ENCODE results near the gene CDK14. TPM values are rescaled to one million over a fixed set of nuclear protein-coding genes. Genes with fewer than 3 reads are reported as not detected.

CDK14 gene
- total and polyA plus RNA-seq, 5 donors from 2014 or later, result 0.58 to 4.0 (median 2.3) TPM

DNA sequence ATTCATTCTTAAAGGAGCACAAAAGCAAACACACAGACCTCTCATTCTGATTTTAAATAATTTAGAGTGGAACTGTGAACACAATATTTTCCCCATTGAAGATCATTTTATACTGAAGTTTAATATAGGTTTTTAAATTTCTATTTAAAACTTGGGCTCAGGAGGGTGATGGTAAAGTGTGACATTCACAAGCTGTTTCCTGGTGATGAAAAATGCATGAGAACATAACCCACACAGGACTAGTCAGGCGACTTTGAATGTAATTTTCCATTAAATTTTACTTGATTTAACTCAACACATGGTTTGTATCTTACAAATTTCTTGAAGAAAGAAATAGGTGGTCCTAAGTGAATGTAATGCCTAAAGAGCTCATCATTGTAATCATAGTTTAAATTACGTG, 143.6 kb downstream of the CDK14 start:
- Mint-ChIP-seq H3K4me3 (no peak overlapping the region), H3K27me3 (no peaks in the 10 kb centered on the region), H3K4me1 (no peaks in the 10 kb centered on the region), H3K36me3 (no peaks in the 10 kb centered on the region), H3K9me3 (peaks cover 0 to 2% (median 0%) of the 10 kb centered on the region in 7 donors), H3K27ac (no peak overlapping the region)
- Histone ChIP-seq H3K27ac (ENCODE audit: insufficient read depth, low read length, poor library complexity, severe bottlenecking) (no peak overlapping the region), H3K4me1 (ENCODE audit: control insufficient read depth, insufficient read depth, low read length, poor library complexity, severe bottlenecking) (no peaks in the 10 kb centered on the region), H3K4me3 (ENCODE audit: low read depth, low read length) (no peak overlapping the region), H3K36me3 (ENCODE audit: control insufficient read depth, insufficient read depth, low read length) (no peaks in the 10 kb centered on the region), H3K27me3 (ENCODE audit: control insufficient read depth, insufficient read depth, low read length) (no peaks in the 10 kb centered on the region), H3K9me3 (ENCODE audit: control insufficient read depth in 2 of 2, low read length in 2 of 2) (no peaks in the 10 kb centered on the region)
- no peak for DNase-seq
- no peak for ATAC-seq (ENCODE audit: low read depth in 2 of 2)

DNA sequence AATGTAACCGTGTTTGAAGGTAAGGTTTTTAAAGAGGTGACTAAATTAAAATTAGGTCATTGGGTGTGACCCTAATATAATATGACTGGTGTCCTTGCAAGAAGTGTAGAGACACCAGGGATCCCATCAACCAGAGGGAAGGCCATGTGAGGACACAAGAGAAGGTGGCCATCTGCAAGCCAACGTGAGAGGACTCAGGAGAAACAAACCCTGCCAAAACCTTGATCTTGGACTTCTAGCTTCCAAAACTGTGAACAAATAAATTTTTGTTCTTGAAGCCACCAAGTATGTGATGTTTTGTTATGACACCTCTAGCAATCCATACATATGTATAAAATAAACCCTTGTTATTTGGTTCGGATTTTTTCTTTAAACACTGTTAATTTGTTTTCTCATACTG, 144.3 kb downstream of the CDK14 start:
- Mint-ChIP-seq H3K4me1 (no peaks in the 10 kb centered on the region), H3K27ac (no peak overlapping the region)
- H3K4me1 ChIP-seq (ENCODE audit: control insufficient read depth, insufficient read depth, low read length, poor library complexity, severe bottlenecking), result no peaks in the 10 kb centered on the region

DNA sequence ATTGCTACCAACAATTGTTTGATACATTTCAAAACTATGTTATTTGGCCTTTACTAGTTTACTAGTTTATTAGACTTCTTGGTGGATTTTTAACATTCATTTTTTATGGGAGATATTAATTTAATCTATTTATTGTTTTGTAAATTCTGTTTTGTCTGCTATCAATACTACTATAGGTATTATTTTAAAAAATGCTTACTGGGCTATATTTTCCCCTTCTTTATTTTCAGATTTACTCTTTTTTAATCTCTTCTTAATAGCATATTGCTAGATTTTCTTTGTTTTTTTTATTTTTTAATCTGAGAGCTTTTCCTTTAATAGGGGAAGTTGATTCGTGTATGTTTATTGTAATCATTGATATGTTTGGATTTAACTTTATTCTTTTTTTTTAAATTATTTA, 147.5 kb downstream of the CDK14 start:
- ATAC-seq (ENCODE audit: low read depth in 2 of 2) (no peak), DNase-seq (no peak)
- H3K27ac Mint-ChIP-seq, result no peak overlapping the region
- no peaks in the 10 kb centered on the region for H3K36me3 Mint-ChIP-seq
- H3K4me1 ChIP-seq (ENCODE audit: control insufficient read depth, insufficient read depth, low read length, poor library complexity, severe bottlenecking), result no peaks in the 10 kb centered on the region
- no peaks in the 10 kb centered on the region for H3K4me1 Mint-ChIP-seq
- no peaks in the 10 kb centered on the region for H3K36me3 ChIP-seq (ENCODE audit: control insufficient read depth, insufficient read depth, low read length)
- H3K4me3 ChIP-seq (ENCODE audit: low read depth, low read length), result no peak overlapping the region
- peaks cover 0 to 4% (median 0%) of the 10 kb centered on the region in 7 donors for H3K9me3 Mint-ChIP-seq
- H3K4me3 Mint-ChIP-seq, result no peak overlapping the region
- no peaks in the 10 kb centered on the region for H3K27me3 ChIP-seq (ENCODE audit: control insufficient read depth, insufficient read depth, low read length)
- H3K27me3 Mint-ChIP-seq, result no peaks in the 10 kb centered on the region
- H3K27ac ChIP-seq (ENCODE audit: insufficient read depth, low read length, poor library complexity, severe bottlenecking), result no peak overlapping the region
- H3K9me3 ChIP-seq (ENCODE audit: control insufficient read depth in 2 of 2, low read length in 2 of 2), result no peaks in the 10 kb centered on the region

More for the DNA sequence above, 144.3 kb downstream of the CDK14 start:
- Histone ChIP-seq H3K27me3 (ENCODE audit: control insufficient read depth, insufficient read depth, low read length) (no peaks in the 10 kb centered on the region), H3K27ac (ENCODE audit: insufficient read depth, low read length, poor library complexity, severe bottlenecking) (no peak overlapping the region), H3K36me3 (ENCODE audit: control insufficient read depth, insufficient read depth, low read length) (no peaks in the 10 kb centered on the region), H3K4me3 (ENCODE audit: low read depth, low read length) (no peak overlapping the region), H3K9me3 (ENCODE audit: control insufficient read depth in 2 of 2, low read length in 2 of 2) (no peaks in the 10 kb centered on the region)
- Mint-ChIP-seq H3K4me3 (no peak overlapping the region), H3K27me3 (no peaks in the 10 kb centered on the region), H3K36me3 (no peaks in the 10 kb centered on the region), H3K9me3 (peaks cover 0 to 2% (median 0%) of the 10 kb centered on the region in 7 donors)
- ATAC-seq (ENCODE audit: low read depth in 2 of 2), result no peak
- no peak for DNase-seq

DNA sequence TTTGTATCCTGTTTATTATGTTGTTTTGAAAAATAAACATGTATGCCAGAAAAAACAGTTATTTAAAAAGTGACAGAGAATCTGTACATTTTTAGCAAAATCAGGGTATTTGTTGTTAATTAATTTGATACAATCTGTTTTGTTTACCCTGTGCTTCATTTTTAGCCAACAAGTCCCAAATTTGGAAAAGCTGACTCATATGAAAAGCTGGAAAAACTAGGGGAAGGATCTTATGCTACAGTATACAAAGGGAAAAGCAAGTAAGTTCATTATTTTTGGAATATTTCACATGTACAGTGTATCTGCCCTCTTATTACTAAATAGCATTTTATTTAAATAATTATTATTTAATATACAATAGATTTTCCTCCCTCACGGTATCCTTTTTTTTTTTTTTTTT, 151.4 kb downstream of the CDK14 start:
- no peaks in the 10 kb centered on the region for H3K27me3 Mint-ChIP-seq

DNA sequence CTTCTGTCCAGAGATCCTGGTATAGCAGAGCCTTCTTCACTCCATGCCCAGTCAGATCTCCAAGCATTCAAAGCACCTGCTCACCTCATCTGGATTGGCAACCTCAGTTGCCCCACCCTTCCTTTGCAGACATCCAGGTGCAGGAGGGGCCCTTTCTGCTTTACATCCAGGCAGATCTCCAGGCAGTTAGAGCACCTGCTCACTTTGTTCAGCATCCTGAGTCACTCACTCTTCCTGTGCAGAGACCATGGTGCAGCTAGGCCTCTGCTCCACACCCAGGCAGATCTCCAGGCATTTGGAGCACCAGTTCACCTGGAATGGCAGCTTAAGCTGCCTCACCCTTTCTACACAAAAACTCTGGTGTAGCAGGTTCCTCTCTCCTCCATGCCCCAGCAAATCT, 153.1 kb downstream of the CDK14 start:
- no peaks in the 10 kb centered on the region for H3K27me3 Mint-ChIP-seq
- ATAC-seq (ENCODE audit: low read depth in 2 of 2), result no peak
- H3K36me3 ChIP-seq (ENCODE audit: control insufficient read depth, insufficient read depth, low read length), result no peaks in the 10 kb centered on the region

More for the DNA sequence above, 151.4 kb downstream of the CDK14 start:
- DNase-seq (no peak), ATAC-seq (ENCODE audit: low read depth in 2 of 2) (no peak)
- Mint-ChIP-seq H3K4me3 (no peak overlapping the region), H3K4me1 (no peaks in the 10 kb centered on the region), H3K9me3 (peaks cover 0 to 6% (median 0%) of the 10 kb centered on the region in 7 donors), H3K36me3 (no peaks in the 10 kb centered on the region), H3K27ac (no peak overlapping the region)
- no peak overlapping the region for H3K27ac ChIP-seq (ENCODE audit: insufficient read depth, low read length, poor library complexity, severe bottlenecking)
- H3K4me1 ChIP-seq (ENCODE audit: control insufficient read depth, insufficient read depth, low read length, poor library complexity, severe bottlenecking), result no peaks in the 10 kb centered on the region
- no peak overlapping the region for H3K4me3 ChIP-seq (ENCODE audit: low read depth, low read length)
- H3K27me3 ChIP-seq (ENCODE audit: control insufficient read depth, insufficient read depth, low read length), result no peaks in the 10 kb centered on the region
- H3K9me3 ChIP-seq (ENCODE audit: control insufficient read depth in 2 of 2, low read length in 2 of 2), result no peaks in the 10 kb centered on the region
- no peaks in the 10 kb centered on the region for H3K36me3 ChIP-seq (ENCODE audit: control insufficient read depth, insufficient read depth, low read length)

DNA sequence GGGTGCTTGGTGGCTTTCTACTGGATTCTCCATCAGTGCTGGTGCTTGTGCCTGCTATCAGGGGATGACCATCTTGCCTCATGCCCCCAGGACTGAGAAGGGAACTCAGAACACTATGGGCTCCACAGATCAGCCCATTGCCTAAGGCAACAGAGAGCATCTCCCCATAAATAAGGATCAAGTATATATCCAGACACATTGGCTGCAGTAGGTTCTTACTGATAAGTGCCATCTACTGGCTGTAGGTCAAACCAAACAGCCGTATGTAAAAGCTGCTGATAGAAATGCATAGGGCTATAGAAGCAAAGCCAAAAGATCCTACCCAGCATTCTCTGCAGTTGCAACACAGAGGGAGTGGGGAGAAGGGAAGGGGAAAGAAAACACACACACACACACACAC, 153.7 kb downstream of the CDK14 start:
- DNase-seq (no peak), ATAC-seq (ENCODE audit: low read depth in 2 of 2) (no peak)
- Histone ChIP-seq H3K4me3 (ENCODE audit: low read depth, low read length) (no peak overlapping the region), H3K4me1 (ENCODE audit: control insufficient read depth, insufficient read depth, low read length, poor library complexity, severe bottlenecking) (no peaks in the 10 kb centered on the region), H3K27ac (ENCODE audit: insufficient read depth, low read length, poor library complexity, severe bottlenecking) (no peak overlapping the region), H3K36me3 (ENCODE audit: control insufficient read depth, insufficient read depth, low read length) (no peaks in the 10 kb centered on the region), H3K9me3 (ENCODE audit: control insufficient read depth in 2 of 2, low read length in 2 of 2) (no peaks in the 10 kb centered on the region), H3K27me3 (ENCODE audit: control insufficient read depth, insufficient read depth, low read length) (no peaks in the 10 kb centered on the region)
- H3K36me3 Mint-ChIP-seq, result no peaks in the 10 kb centered on the region
- peaks cover 0 to 6% (median 0%) of the 10 kb centered on the region in 7 donors for H3K9me3 Mint-ChIP-seq
- H3K27me3 Mint-ChIP-seq, result no peaks in the 10 kb centered on the region
- no peaks in the 10 kb centered on the region for H3K4me1 Mint-ChIP-seq
- no peak overlapping the region for H3K27ac Mint-ChIP-seq
- H3K4me3 Mint-ChIP-seq, result no peak overlapping the region

More for the DNA sequence above, 153.1 kb downstream of the CDK14 start:
- Mint-ChIP-seq H3K4me3 (no peak overlapping the region), H3K4me1 (no peaks in the 10 kb centered on the region), H3K27ac (no peak overlapping the region), H3K9me3 (peaks cover 0 to 6% (median 0%) of the 10 kb centered on the region in 7 donors), H3K36me3 (no peaks in the 10 kb centered on the region)
- Histone ChIP-seq H3K27me3 (ENCODE audit: control insufficient read depth, insufficient read depth, low read length) (no peaks in the 10 kb centered on the region), H3K4me3 (ENCODE audit: low read depth, low read length) (no peak overlapping the region), H3K9me3 (ENCODE audit: control insufficient read depth in 2 of 2, low read length in 2 of 2) (no peaks in the 10 kb centered on the region), H3K4me1 (ENCODE audit: control insufficient read depth, insufficient read depth, low read length, poor library complexity, severe bottlenecking) (no peaks in the 10 kb centered on the region), H3K27ac (ENCODE audit: insufficient read depth, low read length, poor library complexity, severe bottlenecking) (no peak overlapping the region)
- DNase-seq, result no peak

DNA sequence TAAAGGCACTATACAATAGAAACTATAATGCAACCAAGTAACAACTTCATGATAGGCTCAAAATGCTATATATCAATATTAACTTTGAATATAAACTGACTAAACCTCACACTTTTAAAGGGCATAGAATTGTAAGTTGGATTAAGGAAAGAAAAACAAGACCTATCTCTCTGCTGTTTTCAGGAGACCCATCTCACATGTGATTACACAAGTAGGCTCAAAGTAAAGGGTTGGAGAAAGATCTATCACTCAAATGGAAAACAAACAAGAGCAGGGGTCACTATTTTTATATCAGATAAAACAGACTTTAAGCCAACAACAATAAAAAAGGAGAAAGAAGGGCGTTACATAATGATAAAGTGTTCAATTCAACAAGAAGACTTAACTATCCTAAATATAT, 155.5 kb downstream of the CDK14 start:
- no peak for DNase-seq
- no peak overlapping the region for H3K27ac ChIP-seq (ENCODE audit: insufficient read depth, low read length, poor library complexity, severe bottlenecking)

DNA sequence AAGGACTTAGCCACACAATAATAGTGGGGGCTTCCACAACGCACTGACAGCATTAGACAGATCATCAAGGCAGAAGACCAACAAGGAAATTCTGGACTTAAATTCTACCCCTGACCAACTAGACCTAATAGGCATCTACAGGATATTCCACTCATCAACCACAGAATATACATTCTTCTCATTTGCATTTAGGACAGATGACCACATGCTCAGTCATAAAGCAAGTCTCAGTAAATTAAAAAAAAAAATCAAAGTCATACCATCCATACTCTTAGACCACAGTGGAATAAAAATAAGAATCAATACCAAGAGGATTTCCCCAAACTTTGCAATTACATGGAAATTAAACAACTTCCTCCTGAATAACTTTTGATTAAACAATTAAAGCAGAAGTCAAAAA, 155.9 kb downstream of the CDK14 start:
- no peaks in the 10 kb centered on the region for H3K36me3 ChIP-seq (ENCODE audit: control insufficient read depth, insufficient read depth, low read length)
- Mint-ChIP-seq H3K9me3 (peaks cover 0 to 6% (median 0%) of the 10 kb centered on the region in 7 donors), H3K27ac (no peak overlapping the region), H3K27me3 (no peaks in the 10 kb centered on the region), H3K36me3 (no peaks in the 10 kb centered on the region), H3K4me3 (no peak overlapping the region), H3K4me1 (no peaks in the 10 kb centered on the region)
- no peak for ATAC-seq (ENCODE audit: low read depth in 2 of 2)
- no peak overlapping the region for H3K4me3 ChIP-seq (ENCODE audit: low read depth, low read length)
- no peaks in the 10 kb centered on the region for H3K9me3 ChIP-seq (ENCODE audit: control insufficient read depth in 2 of 2, low read length in 2 of 2)
- no peaks in the 10 kb centered on the region for H3K27me3 ChIP-seq (ENCODE audit: control insufficient read depth, insufficient read depth, low read length)
- no peak overlapping the region for H3K27ac ChIP-seq (ENCODE audit: insufficient read depth, low read length, poor library complexity, severe bottlenecking)
- no peak for DNase-seq
- H3K4me1 ChIP-seq (ENCODE audit: control insufficient read depth, insufficient read depth, low read length, poor library complexity, severe bottlenecking), result no peaks in the 10 kb centered on the region

More for the DNA sequence above, 155.5 kb downstream of the CDK14 start:
- H3K4me3 ChIP-seq (ENCODE audit: low read depth, low read length), result no peak overlapping the region
- no peaks in the 10 kb centered on the region for H3K4me1 ChIP-seq (ENCODE audit: control insufficient read depth, insufficient read depth, low read length, poor library complexity, severe bottlenecking)
- no peaks in the 10 kb centered on the region for H3K4me1 Mint-ChIP-seq
- no peaks in the 10 kb centered on the region for H3K9me3 ChIP-seq (ENCODE audit: control insufficient read depth in 2 of 2, low read length in 2 of 2)
- H3K27me3 ChIP-seq (ENCODE audit: control insufficient read depth, insufficient read depth, low read length), result no peaks in the 10 kb centered on the region
- ATAC-seq (ENCODE audit: low read depth in 2 of 2), result no peak
- H3K4me3 Mint-ChIP-seq, result no peak overlapping the region
- peaks cover 0 to 6% (median 0%) of the 10 kb centered on the region in 7 donors for H3K9me3 Mint-ChIP-seq
- H3K27ac Mint-ChIP-seq, result no peak overlapping the region
- no peaks in the 10 kb centered on the region for H3K36me3 ChIP-seq (ENCODE audit: control insufficient read depth, insufficient read depth, low read length)
- H3K27me3 Mint-ChIP-seq, result no peaks in the 10 kb centered on the region
- H3K36me3 Mint-ChIP-seq, result no peaks in the 10 kb centered on the region
